DMS79 treated with DMSO at 0.1 percent for 48 hours (cell line): ENCODE data around the gene LCE3B.
"Not testable (repeated sequence)": the region's sequence is repeated elsewhere in the genome, so short reads cannot be mapped to it uniquely, and the experiment has no call there.

Experiments
- DNase-seq: peaks from one replicate; lab custom pipeline; 2025; lab: John Stamatoyannopoulos, UW

The LCE3B gene

DNA sequence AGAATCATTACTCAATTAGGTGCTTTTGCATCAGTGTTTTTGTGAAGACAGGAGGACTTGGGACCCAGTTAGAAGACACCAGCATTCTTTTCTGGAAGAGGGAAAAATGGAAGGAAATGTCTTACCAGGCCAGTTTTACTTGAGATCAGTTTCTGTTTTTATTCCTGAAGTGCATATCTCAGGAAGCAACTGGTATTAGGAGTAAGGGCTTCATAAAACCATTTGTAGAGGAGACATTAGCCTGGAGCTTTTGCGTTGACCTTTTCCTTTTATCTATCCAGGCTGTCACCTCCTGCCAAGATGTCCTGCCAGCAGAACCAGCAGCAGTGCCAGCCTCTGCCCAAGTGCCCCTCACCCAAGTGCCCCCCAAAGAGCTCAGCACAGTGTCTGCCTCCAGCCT is at the start of gene LCE3B:
TSS of gene LCE3B (plus strand) at position 301 of the 400 bp plus-strand sequence. CDS start at position 301, 0 bp downstream.
- no peak for DNase-seq

DNA sequence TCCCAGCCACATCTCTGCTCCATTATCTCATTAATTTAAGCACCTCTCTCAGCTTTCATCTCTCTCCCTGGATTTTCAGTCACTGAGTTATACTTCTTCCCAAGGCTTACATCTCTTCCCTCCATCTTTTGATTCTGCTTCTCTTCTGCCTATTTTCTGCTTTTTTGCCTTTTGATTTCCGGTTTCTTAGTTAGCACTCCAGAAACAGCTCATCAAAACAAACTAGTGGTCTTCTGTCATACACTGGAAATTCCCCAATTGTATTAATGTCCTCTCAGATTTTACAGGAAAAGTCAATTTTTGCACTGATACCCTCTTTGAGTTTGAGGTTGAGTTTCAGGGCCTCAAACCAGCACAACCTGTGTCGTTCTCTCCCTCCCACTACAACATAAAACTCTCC is 48.5 kb upstream of the LCE3B start:
- no peak for DNase-seq

DNA sequence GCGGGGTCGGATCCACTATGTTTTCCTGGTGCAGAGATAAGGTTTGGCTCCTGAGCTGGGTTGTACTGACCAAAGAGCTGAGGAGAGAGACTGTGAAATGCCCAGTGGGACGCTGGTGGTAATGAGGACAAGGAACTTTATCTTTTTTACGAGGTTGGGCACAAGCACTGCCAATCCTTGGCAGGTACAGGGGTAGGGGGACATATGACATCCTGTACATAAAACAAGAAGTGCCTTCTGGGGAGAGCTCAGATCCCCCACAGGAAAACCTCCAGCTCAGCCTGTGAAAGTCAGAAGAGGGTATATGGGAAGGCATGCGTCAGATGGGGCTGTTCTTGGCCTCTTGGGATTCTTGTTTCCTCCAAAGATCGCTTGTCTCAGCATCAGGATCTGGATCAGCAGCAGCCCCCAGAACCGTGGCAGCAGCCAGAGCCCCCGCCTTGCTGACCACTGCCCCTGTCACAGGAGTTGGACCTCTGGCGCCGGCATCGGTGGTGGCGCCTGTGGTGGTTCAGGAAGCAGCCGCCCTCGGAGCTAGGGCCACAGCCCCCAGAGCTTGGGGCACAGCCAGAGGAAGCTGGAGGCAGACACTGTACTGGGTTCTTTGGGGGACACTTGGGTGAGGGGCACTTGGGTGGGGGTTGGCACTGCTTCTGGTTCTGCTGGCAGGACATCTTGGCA is 47.9 kb upstream of the LCE3B start:
- no peak for DNase-seq

DNA sequence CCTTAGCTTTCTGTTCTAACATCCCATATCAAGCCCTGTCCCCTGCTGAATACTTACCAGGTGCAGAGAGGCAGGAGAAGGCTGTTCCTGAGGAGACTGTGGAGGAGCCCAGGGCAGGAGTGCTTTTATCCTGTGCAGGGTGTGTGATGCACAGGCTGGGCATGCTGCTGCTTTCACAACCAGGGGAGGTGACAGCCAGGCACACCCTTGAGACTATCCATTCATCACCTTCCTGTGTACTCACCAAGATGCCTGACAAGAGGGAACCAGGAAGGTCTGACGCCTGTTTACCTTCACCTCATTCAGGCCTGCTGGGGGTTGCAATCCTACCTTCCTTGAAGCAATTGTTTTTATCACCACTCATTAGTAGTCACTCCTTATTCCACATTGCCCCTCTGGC is 46.9 kb upstream of the LCE3B start, which contains the start of gene LCE3E:
TSS of gene LCE3E (minus strand) at position 100 of the 400 bp plus-strand sequence. CDS start 572 bp downstream, outside the sequence.
- DNase-seq = no peak

GRCh38 chr1:152577168-152577567 is 36.4 kb upstream of the LCE3B start:
- DNase-seq = no peak

GRCh38 chr1:152579526-152579925 is 34.1 kb upstream of the LCE3B start:
- DNase-seq = not testable (repeated sequence)

DNA sequence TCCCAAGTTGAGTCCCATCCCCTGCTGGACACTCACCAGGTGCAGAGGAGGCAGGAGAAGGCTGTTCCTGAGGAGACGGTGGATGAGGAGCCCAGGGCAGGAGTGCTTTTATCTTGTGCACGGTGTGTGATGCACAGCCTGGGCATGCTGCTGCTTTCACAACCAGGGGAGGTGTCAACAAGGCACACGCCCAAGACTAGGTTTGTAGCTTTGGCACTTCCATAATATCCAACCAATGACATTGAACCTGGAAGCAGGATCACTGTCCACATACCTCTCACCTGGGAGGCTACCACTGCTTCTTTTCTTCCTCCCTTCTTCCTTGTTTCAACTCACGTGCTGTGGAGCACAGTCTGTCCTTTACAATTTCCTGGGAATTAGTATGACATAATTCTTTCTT is 33.2 kb upstream of the LCE3B start, which contains the start of gene LCE3D:
TSS of gene LCE3D (minus strand) at position 84 of the 400 bp plus-strand sequence. CDS start 580 bp downstream, outside the sequence.
- no peak for DNase-seq

DNA sequence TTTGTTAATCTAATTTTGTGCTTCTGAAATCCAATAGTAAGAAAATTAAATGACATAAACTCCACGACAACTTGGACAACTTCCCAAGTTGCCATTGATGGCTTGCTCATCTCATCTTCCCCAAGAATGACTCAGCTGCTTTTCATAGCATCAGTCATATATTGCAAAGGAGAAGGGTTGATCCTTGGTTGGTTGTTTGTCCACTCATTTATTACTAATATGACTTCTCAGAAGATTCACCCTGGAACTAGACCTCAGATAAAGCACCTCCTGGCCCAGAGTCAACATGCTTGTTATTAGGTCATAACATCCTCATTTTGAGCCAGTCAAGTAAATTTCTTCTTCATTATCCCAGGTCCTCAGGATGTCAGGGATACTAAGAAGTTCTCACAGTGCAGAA is 31.0 kb upstream of the LCE3B start:
- no peak for DNase-seq

DNA sequence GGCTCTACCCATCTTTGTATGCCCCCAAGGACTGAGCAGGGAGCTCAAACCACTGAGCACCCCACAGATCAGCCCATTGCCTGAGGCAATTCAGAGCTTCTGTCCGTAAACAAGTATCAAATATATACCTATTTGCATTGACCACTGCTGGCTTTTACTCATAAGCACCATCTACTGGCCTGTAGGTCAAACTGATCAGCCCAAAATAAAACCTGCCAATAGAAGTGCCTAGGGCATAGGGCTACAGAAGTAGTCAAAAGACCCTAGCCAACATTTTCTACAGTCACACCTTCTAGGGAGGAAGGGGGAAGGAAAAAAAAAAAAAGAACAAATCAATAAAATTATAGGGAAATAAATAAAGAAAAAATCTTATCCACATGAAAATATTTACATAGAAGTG is 28.0 kb upstream of the LCE3B start:
- no peak for DNase-seq

- DNase-seq = no peak
Observed at GRCh38 chr1:152596986-152597385, 16.6 kb upstream of the LCE3B start.

GRCh38 chr1:152599934-152600333 is 13.7 kb upstream of the LCE3B start, which contains the start of gene LCE3C:
Gene LCE3C, plus strand, starts transcription at chr1:152600234. Its CDS starts 498 bp downstream, at chr1:152600732.
- DNase-seq = no peak

GRCh38 chr1:152621993-152622392 is 8.4 kb downstream of the LCE3B start:
- DNase-seq = no peak

DNA sequence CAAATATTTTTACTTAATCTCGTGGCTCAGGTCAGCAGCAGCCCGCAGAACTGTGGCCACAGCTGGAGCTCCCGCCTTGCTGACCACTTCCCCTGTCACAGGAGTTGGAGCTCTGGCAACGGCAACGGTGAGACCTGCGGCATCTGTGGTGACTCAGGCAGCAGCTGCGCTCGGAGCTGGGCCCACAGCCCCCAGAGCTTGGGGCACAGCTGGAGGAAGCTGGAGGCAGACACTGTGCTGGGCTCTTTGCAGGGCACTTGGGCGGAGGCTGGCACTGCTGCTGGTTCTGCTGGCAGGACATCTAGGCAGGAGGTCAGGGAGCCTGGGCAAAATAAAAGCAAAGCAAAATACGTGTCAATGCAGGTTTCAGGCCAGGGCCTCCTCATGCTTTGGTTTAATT is 9.2 kb downstream of the LCE3B start, which contains the start of gene LCE3A:
TSS of gene LCE3A (minus strand) at position 301 of the 400 bp plus-strand sequence. CDS start at position 301, 0 bp downstream.
- DNase-seq = no peak

GRCh38 chr1:152623203-152623844 is 9.7 kb downstream of the LCE3B start:
- no peak for DNase-seq

- no peak for DNase-seq
Observed at GRCh38 chr1:152626744-152627143, 13.1 kb downstream of the LCE3B start.

GRCh38 chr1:152630596-152630995 is 17.0 kb downstream of the LCE3B start:
- no peak for DNase-seq

DNA sequence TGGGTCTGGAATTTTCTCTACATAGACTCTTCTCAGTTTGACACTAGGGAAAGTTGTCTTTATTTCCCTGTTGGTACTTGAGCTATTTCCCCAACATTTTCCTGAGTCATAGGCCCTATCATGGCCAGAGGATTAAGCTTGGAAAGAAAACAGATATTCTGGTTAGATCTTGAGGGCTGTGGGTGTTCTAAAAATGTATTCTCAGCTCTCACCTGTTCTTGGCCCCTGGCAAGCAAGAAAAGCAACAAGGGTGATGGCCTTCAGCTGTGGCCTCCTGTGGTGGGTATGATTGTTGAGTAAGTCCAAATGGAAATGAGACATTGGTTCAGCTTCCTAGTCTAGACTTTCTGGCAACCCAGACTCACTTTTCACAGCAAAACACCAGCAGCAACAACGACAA is 26.7 kb downstream of the LCE3B start:
- no peak for DNase-seq

DNA sequence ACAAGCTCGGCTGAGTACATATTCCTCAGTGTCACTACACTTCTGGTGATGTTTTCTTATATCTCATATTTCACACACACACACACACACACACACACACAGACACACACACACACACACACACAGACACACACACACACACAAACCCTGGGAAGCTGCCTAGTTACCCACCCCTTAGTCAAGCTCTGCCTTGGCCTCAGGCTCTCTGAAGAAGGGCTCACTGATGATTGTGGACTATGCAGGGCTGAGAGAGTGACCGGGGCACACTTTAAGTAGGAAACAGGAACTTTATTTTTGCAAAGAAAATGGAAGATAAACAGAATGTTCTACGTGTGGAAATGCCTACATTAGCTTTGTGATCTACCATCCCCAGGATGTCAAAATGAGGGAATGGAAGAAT is 30.3 kb downstream of the LCE3B start:
- DNase-seq = no peak

DNA sequence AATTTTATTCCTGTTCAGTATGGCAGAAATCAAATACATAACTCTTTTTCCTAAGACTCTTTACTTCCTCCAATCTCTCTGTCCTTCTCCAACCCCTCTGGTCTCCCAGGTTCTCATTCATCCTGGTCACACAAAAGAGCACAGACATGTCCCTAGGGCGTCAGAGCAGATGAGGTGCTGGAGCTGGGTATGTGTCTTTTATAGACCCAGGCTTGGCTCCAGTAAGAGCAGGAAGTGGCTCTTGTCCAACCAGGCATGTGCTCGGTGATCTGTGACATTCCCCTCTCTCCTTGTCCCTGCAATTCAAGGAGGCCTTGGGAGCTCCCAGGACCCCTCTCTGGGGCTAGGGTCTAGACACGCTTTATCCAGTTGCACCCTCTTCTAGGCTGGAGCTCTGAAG is 31.5 kb downstream of the LCE3B start:
- no peak for DNase-seq

GRCh38 chr1:152646656-152647055 is 33.0 kb downstream of the LCE3B start:
- DNase-seq = no peak

DNA sequence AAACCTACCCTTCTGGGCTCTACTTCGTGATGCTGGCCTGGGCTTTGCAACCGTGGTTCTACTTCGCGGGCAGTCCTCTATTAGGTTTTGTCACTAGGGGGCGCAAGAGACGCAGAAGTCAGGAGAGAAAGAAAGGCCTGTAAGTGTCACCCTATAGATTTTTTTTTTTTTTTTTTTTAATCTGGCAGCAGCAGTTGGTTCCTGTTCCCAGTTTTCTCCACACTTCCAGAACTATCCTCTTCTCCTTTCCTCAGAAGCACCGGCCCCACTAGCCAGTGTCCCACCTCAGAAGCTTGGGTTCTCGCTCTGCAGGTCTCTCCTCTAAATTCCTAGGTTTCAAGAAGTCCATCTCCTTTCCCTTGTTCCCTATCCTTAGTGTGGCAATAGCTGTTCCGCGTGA is 40.5 kb downstream of the LCE3B start:
- peak; percentile 36 for DNase-seq

- DNase-seq = no peak
Observed at GRCh38 chr1:152656459-152656858, 42.8 kb downstream of the LCE3B start.

DNA sequence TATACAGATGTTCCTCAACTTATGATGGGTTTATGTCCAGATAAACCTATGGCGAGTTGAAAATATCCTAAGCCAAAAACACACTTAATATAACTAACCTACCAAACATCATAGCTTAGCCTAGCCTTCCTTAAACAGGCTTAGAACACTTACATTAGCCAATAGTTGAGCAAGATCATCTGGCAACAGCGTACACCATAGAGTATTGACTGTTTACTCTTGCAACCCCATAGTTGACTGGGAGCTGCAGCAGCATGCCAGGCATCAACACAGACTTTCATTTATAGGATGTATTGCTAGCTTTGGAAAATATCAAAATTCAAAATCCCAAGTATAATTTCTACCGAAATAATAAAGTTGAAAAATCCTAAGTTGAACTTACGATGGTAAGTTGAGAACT is 44.1 kb downstream of the LCE3B start:
- DNase-seq = no peak
